HCT116 (cell line): ENCODE data around the gene ZNF264. TPM values are rescaled to one million over a fixed set of nuclear protein-coding genes. Genes with fewer than 3 reads are reported as not detected.

ENCODE experiments used
- ATAC-seq: fragments of 200-7000 bp; cut with Tn5 transposase; 2 replicates; pipeline ENCODE4 v1.9.1; 2020; ENCODE audit warnings: mild to moderate bottlenecking, moderate library complexity
- BruUV-seq: library from RNA; stranded (reverse); fragments of 400-500 nt; replicated peaks from 2 replicates; lab custom pipeline; 2021; lab: Mats Ljungman, UMichigan
- CTCF ChIA-PET: fragments of 300-600 bp; sonication (Branson Sonifier 250); formaldehyde crosslinking; loops from one replicate; lab custom pipeline; 2021; ENCODE audit warnings: antibody characterized with exemption; lab: Charles Lee
- POLR2A ChIA-PET: fragments of 300-600, 350-600 bp; sonication (Branson Sonifier 250); formaldehyde crosslinking; loops from one replicate; lab custom pipeline; 2021; ENCODE audit warnings: antibody characterized with exemption; lab: Charles Lee
- RAD21 ChIA-PET, 2 experiments: fragments of 300-600 bp; sonication (Branson Sonifier 250); formaldehyde crosslinking; loops; one replicate each; lab custom pipeline; 2023; ENCODE audit warnings: low total read pairs in 2 of 2; ENCODE audit not compliant: uncharacterized antibody in 2 of 2, unreplicated experiment in 2 of 2, low non-redundant PET in 1 of 2; lab: Charles Lee
- DNase-seq: peaks from one replicate; pipeline ENCODE4 v3.0.0-alpha.2; 2010; ENCODE audit warnings: low read depth, low spot score
- H2AFZ ChIP-seq: fragments of 200-600 bp; shearing (Covaris generic), sonication (generic); 2 replicates; pipeline ENCODE4 v1.6.1; 2017; ENCODE audit warnings: low read depth, mixed run types, mixed read lengths, antibody characterized with exemption, low read length; ENCODE audit not compliant: poor library complexity, severe bottlenecking
- H3K27ac ChIP-seq: 2 replicates; pipeline ENCODE4 v1.5.1; 2012; ENCODE audit warnings: low read depth, low read length
- H3K27me3 ChIP-seq: fragments of 200-600 bp; sonication (generic); 2 replicates; pipeline ENCODE4 v1.6.1; 2016; ENCODE audit warnings: mixed run types, low read length, mixed read lengths; ENCODE audit not compliant: insufficient read depth
- H3K36me3 ChIP-seq, 2 experiments: fragments of 200-500 bp in 1 of 2; fragments of 200-600 bp in 1 of 2; sonication (Bioruptor generic) in 1 of 2; sonication (generic) in 1 of 2; 2 replicates each; pipeline versions ENCODE4 v1.5.1 to v1.6.1; 2014 to 2016; ENCODE audit warnings: low read length in 2 of 2, inconsistent platforms in 1 of 2, mixed read lengths in 1 of 2, mixed run types in 1 of 2; ENCODE audit not compliant: insufficient read depth in 2 of 2, control insufficient read depth in 1 of 2
- H3K4me1 ChIP-seq, 2 experiments: fragments of 200-600 bp in 1 of 2; sonication (generic) in 1 of 2; 2 replicates each; pipeline versions ENCODE4 v1.5.1 to v1.6.1; 2012 to 2017; ENCODE audit warnings: low read length in 2 of 2, inconsistent platforms in 1 of 2, mild to moderate bottlenecking in 1 of 2, mixed read lengths in 1 of 2, mixed run types in 1 of 2, moderate library complexity in 1 of 2; ENCODE audit not compliant: insufficient read depth in 2 of 2, control insufficient read depth in 1 of 2
- H3K4me2 ChIP-seq: fragments of 200-600 bp; sonication (generic); 2 replicates; pipeline ENCODE4 v1.6.1; 2017; ENCODE audit warnings: mixed run types, low read length, mixed read lengths
- H3K4me3 ChIP-seq, 2 experiments: fragments of 200-600 bp in 1 of 2; sonication (generic) in 1 of 2; replicated peaks in 1 of 2; 2 replicates each; pipeline ENCODE4 v1.5.1; 2011 to 2016; ENCODE audit warnings: low read length in 2 of 2, control low read depth in 1 of 2, low read depth in 1 of 2, mild to moderate bottlenecking in 1 of 2, mixed read lengths in 1 of 2, mixed run types in 1 of 2
- H3K79me2 ChIP-seq: fragments of 200-600 bp; sonication (generic); 2 replicates; pipeline ENCODE4 v1.6.1; 2017; ENCODE audit warnings: mild to moderate bottlenecking, mixed run types, low read length, moderate library complexity, mixed read lengths; ENCODE audit not compliant: insufficient read depth
- H3K9ac ChIP-seq: fragments of 200-600 bp; sonication (generic); 2 replicates; pipeline ENCODE4 v1.6.1; 2016; ENCODE audit warnings: low read length, mixed read lengths
- H3K9me2 ChIP-seq: fragments of 200-600 bp; sonication (generic), shearing (Covaris generic); 2 replicates; pipeline ENCODE4 v1.6.1; 2017; ENCODE audit warnings: mixed run types, mild to moderate bottlenecking, moderate library complexity; ENCODE audit not compliant: insufficient read depth
- H3K9me3 ChIP-seq, 2 experiments: fragments of 200-500 bp in 1 of 2; fragments of 200-600 bp in 1 of 2; sonication (Bioruptor generic) in 1 of 2; sonication (generic) in 1 of 2; 2 replicates each; pipeline ENCODE4 v1.6.1; 2014 to 2017; ENCODE audit warnings: low read length in 2 of 2, mixed read lengths in 2 of 2, inconsistent platforms in 1 of 2, low read depth in 1 of 2, mild to moderate bottlenecking in 1 of 2, mixed run types in 1 of 2, moderate library complexity in 1 of 2; ENCODE audit not compliant: control insufficient read depth in 1 of 2, insufficient read depth in 1 of 2
- H4K20me1 ChIP-seq: fragments of 200-600 bp; sonication (generic), shearing (Covaris generic); 2 replicates; pipeline ENCODE4 v1.6.1; 2017; ENCODE audit warnings: mixed run types, mild to moderate bottlenecking, moderate library complexity; ENCODE audit not compliant: insufficient read depth
- CEBPB ChIP-seq: IDR thresholded peaks from 2 replicates; pipeline ENCODE4 v1.6.1; 2012; ENCODE audit warnings: low read depth
- ELF1 ChIP-seq: IDR thresholded peaks from 2 replicates; pipeline ENCODE4 v1.6.1; 2012; ENCODE audit warnings: low read depth, borderline replicate concordance
- POLR2A ChIP-seq: IDR thresholded peaks from 2 replicates; pipeline ENCODE4 v1.7.0; 2011; ENCODE audit warnings: borderline replicate concordance; ENCODE audit not compliant: insufficient read depth, insufficient read length; ENCODE audit errors: extremely low read depth
- RAD21 ChIP-seq: IDR thresholded peaks from 2 replicates; pipeline ENCODE4 v1.6.1; 2012; ENCODE audit warnings: low read depth, mild to moderate bottlenecking
- YY1 ChIP-seq: IDR thresholded peaks from 2 replicates; pipeline ENCODE4 v1.6.1; 2011; ENCODE audit warnings: low read length, low read depth, moderate library complexity, mild to moderate bottlenecking; ENCODE audit not compliant: insufficient replicate concordance; ENCODE audit errors: extremely low read depth
- ZBTB33 ChIP-seq: IDR thresholded peaks from 2 replicates; pipeline ENCODE4 v1.6.1; 2011; ENCODE audit warnings: mild to moderate bottlenecking, low read length, moderate library complexity; ENCODE audit not compliant: insufficient replicate concordance; ENCODE audit errors: extremely low read depth
- intact Hi-C: fragments of 100-400 bp; cut with micrococcal nuclease; formaldehyde crosslinking; loops from 2 replicates; pipeline ENCODE4 v1.10.0; 2022
- total RNA-seq: library from RNA; stranded (reverse); gene quantifications from one replicate; pipeline ENCODE4 v1.2.1, GENCODE V29; 2021; ENCODE audit not compliant: unreplicated experiment
- TF ChIP-seq, protein P1 (sequence below): IDR thresholded peaks from 2 replicates; pipeline ENCODE4 v1.6.1; 2012

Gene ZNF264
- total RNA-seq, 1 experiment from 2014 or later, result 30.3 TPM

GRCh38 chr19:57271280-57271679, 80.0 kb downstream of the ZNF264 start:
- POLR2A ChIA-PET, result no interaction called here
- DNase-seq, result no peak

More at GRCh38 chr19:57271280-57271679, 80.0 kb downstream of the ZNF264 start:
- CTCF ChIA-PET, result no interaction called here
- Histone ChIP-seq H3K79me2 (no peaks in the 10 kb centered on the region), H3K4me1 (no peaks in the 10 kb centered on the region), H3K27ac (no peak overlapping the region), H3K27me3 (no peaks in the 10 kb centered on the region), H4K20me1 (no peaks in the 10 kb centered on the region), H3K9me3 (no peaks in the 10 kb centered on the region), H3K4me2 (no peak overlapping the region), H3K4me3 (no peak overlapping the region), H3K36me3 (no peaks in the 10 kb centered on the region), H2AFZ (no peak overlapping the region), H3K9me2 (no peaks in the 10 kb centered on the region), H3K9ac (no peak overlapping the region)
- TF ChIP-seq, protein P1, sequence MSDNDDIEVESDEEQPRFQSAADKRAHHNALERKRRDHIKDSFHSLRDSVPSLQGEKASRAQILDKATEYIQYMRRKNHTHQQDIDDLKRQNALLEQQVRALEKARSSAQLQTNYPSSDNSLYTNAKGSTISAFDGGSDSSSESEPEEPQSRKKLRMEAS, result no peak
- no peak for TF ChIP-seq ELF1
- no peak for TF ChIP-seq CEBPB
- no peak for TF ChIP-seq YY1
- TF ChIP-seq RAD21, result no peak
- TF ChIP-seq POLR2A, result no peak
- TF ChIP-seq ZBTB33, result no peak
- RAD21 ChIA-PET, result no interaction called here
- ATAC-seq, result no peak
- BruUV-seq, result no TSS peak
- intact Hi-C loops, result no loop called here

Other genes starting within 250 kb of the ZNF264 start
- not detected for gene USP29, start 71.5 kb upstream of the ZNF264 start, total RNA-seq
- not detected for gene ZIM3, start 46.3 kb upstream of the ZNF264 start, total RNA-seq
- gene DUXA, start 24.0 kb upstream of the ZNF264 start, total RNA-seq, result not detected
- 1.5 TPM for gene AURKC, start 39.5 kb downstream of the ZNF264 start, total RNA-seq
- gene ZNF805, start 49.1 kb downstream of the ZNF264 start, total RNA-seq, result 9.2 TPM
- 43.1 TPM for gene ZNF460, start 89.0 kb downstream of the ZNF264 start, total RNA-seq
- 7.6 TPM for gene ZNF543, start 129.0 kb downstream of the ZNF264 start, total RNA-seq
- gene ZNF304, start 159.8 kb downstream of the ZNF264 start, total RNA-seq, result 6.3 TPM
- gene TRAPPC2B, start 172.1 kb downstream of the ZNF264 start, total RNA-seq, result 3.9 TPM
- gene ZNF547, start 172.1 kb downstream of the ZNF264 start, total RNA-seq, result 1.4 TPM
- gene ZNF548, start 198.4 kb downstream of the ZNF264 start, total RNA-seq, result 8.7 TPM
- gene ZNF17, start 219.7 kb downstream of the ZNF264 start, total RNA-seq, result 5.1 TPM
- 18.0 TPM for gene ZNF749, start 243.8 kb downstream of the ZNF264 start, total RNA-seq